NCI-H1417 (cell line): ENCODE results near the gene MYL11.

Source experiments
- DNase-seq, 3 experiments: peaks; one replicate each; lab custom pipeline; 2025; lab: John Stamatoyannopoulos, UW

Gene MYL11

DNA sequence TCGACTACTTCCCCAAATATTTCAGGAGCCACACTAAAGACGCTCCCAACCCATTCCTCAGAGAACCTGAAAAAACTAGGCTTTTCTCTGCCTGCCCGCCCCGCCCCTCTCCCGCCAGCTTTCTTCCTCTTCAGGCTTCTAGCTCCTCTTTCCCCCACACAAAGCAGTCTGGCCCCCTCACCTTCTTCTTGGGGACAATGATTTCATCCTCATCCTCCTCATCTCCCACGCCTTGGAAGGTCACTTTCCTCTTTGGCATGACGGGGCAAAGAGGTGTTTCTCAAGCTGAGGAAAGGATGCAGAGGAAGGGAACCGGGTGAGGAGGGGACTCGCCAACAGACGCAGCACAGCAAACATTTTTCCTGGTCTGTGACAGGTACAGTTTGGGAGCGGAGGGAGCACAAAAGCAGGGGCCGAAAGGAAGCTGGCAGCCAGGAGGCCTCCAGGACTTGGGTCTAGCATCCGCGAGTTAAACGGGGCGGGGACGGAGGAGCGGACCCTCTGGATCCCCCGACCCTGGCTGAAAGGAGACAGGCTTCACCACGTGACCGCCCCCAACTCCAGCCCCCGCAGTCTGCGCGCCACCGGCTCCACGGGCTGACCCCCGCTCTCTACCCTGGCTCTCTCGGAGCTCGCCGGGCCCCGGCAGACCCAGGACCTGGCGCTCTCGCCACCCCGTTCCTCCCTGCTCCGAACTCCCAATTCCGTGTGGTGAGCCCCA, 20.0 kb upstream of the MYL11 start:
- no peak for DNase-seq

GRCh38 chr16:30355144-30355953, 19.3 kb upstream of the MYL11 start, which contains the start of gene CD2BP2:
Gene CD2BP2 (minus strand): TSS chr16:30355308. CDS start chr16:30354681, 627 bp downstream.
- DNase-seq = peak; percentile 95 to 99 (median 97)

DNA sequence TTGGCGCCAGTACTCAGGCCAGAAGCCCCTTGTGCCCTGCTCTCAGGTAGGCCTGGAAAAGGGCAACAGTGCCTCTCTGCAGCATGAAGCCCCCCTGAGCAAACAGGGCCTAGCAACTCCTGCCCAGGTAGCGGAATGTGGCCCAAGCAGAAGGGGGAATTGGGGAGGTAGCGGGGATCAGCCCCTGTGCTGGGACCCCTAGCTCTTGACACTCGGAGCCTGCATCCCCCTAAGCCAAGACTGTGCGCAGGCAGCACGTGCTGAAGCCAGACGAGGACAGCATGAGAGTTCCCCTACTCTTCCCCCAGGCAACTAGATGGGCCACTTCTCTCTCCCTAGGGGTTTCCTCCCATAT, 18.7 kb upstream of the MYL11 start:
- peak in 1 of 3 experiments; percentile 58 for DNase-seq

- peak in 1 of 3 experiments; percentile 60 for DNase-seq
Observed at GRCh38 chr16:30356401-30357084, 18.1 kb upstream of the MYL11 start.

DNA sequence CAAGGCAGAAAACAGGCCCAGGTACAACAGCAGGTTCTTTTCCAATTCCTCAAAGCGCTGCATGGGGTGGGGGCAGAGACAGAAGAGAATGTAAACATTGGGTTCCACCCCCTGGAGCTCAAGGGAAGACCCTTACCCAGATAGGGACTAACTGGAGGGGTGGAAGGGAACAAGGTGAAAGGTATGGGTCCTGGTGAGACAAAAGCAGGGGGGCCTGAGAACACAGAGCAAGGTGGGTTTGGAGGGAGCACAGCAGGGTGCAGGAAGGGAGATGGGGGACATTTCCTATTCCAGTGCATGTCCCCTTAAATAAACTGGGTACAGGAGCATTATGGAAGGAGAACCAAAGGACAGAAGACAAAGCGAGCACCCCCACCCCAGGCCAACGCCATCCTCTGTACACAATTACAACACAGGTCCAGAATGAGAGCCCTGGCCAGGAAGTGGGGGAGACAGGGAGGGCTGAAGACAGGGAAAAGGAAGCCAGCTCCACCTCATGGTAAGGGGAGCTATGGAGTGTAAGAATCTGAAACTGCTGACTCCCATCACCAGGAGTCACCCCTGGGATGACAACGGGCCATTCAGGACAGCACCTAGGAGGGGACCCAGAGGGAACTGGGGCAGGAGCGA, 17.4 kb upstream of the MYL11 start:
- no peak for DNase-seq

DNA sequence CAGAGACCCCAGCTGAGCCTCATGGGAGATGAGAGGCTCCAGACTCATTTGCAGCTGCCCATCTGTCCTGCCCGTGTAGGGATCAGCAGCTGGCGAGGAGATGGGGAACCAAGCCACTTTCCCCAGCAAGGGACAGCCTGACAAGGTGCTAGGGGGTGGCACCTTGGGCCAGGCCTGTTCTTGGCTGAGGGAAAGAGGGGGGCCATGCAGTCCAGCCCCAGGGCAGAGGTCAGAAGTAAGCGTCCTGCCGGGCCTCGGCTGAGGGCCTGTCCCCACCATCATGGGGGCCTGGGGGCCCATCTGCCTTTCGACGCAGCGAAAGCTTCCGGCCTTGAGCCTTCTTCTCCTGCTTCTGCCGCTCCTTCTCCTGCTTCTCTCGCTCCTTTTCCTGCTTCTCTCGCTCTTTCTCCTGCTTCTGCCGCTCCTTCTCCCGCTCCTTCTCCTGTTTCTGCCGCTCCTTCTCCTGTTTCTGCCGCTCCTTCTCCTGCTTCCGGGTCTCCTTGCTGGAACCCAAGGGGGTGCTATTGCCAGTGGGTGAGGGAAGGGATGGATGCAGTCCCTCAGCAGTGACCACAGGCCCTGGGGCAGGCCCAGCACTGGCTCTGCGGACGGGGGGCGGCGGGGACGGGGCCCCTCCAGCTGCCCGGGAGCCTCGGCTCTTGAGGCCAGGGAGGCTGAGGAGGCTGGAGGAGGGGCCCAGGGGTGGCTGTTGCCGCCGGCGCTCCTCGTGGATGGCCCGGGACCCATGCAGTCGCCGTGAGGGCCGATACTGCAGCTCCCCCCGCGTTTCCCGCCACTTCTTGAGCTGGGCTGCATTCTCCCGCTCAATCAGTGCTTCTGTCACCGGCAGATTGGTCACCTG, 16.7 kb upstream of the MYL11 start:
- DNase-seq = no peak

GRCh38 chr16:30358577-30358936, 16.0 kb upstream of the MYL11 start:
- DNase-seq = no peak

DNA sequence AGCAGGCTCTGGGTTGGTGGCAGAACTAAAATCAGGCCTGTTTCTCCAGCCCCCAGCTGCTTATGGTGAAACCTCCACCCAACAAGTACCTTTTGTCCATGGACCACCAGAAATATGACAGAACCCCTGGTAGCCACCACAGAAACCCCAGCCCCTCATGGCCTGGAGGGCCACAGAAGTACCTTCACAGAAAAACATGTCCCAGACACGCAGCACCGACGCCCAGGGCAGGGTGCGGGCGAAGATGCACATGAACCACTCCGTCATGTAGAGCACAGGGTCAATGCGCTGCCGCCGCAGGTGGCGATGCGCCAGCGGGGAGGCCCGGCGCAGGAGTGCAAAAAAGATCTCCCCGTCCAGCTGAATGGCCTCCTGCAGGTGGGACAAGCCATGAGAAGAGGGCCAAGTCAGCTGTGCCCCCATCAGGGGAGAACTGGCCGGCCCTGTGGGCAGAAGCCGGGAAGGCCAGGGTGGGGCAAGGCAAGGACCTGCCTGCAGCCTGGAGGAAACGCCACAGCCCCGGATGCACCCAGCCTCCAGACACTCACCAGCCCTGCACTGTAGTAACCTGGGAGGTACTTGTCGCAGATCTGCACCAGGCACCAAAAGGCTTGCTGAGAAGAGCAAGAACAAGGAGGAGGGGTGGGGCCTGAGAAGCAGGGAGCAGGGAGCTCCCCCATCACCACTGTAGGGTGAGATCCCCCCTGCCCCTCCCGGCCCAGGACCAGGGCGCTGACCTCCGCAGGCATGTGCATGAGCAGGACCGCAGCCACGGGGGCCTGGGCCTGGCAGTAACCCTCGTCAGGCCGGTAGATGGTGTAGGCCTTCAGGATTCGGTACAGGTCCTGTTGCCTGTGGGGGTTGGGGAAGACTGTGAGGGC, 15.4 kb upstream of the MYL11 start:
- DNase-seq = no peak

DNA sequence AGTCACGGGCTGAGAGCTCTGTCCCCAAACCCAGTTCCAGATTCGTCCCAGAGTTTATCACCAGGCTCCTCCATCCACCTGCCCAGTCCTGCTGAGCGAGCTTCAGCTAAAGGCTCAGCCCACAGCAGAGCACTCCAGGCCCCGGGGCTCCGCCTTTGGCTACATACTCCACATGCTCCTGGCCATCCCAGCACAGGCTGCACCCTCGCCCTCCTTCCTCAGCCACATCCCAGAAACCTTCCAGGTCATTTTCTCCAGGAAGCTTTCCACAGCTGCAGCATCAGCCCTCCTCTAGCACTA, 14.8 kb upstream of the MYL11 start:
- DNase-seq = no peak

GRCh38 chr16:30361180-30361579, 13.4 kb upstream of the MYL11 start:
- no peak for DNase-seq

GRCh38 chr16:30365200-30365599, 9.4 kb upstream of the MYL11 start:
- DNase-seq = no peak

DNA sequence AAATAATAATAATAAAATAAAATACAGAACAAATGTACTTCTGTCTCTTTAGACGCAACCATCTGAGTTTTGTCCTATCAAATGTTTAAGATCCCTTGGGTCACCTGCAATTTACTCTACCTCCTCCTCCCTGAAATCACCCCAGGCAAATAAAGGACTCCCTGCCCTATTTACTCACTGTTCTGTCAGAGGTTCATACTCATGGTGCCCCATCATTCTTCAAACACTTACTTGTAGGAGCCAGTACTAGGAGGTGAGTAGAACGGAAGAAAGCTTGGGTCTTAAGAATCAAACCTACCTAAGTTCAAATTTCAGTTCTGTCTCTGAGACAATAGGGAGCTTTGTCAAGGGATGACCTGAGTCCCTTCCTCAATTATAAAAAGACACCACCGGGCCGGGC, 8.1 kb upstream of the MYL11 start:
- DNase-seq = no peak

DNA sequence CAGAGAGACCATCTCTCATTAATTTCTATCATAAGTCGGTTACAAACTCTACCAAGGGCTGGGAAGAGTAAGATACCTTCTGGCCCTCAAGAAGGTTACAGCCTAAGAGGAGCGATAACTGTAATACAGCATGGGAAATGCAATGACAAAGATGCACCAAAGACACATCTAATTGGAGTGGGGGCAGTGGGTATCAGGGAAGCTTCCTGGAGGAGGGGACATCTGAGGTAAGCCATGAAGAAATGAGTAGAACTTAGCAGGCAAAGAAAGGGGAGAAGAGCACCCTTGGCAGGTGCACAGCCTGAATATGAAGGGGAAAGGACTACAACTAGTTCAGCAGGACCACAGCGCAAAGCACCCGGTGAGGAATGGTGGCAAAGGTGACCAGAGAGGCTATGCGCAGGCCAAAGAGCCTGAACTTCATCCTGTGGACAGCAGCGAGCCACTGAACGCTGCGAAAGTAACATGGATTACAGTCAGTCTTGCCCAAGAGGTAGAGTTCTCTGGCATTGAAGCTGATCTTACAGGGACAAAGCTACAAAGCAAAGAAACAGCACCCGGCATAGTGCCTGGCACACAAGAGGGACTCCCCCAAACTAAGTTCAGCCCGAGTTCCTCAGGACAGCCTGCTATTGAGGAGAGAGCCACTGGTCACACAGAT, 7.1 kb upstream of the MYL11 start:
- DNase-seq = no peak

GRCh38 chr16:30368122-30368791, 6.3 kb upstream of the MYL11 start:
- peak in 1 of 3 experiments; percentile 30 for DNase-seq

DNA sequence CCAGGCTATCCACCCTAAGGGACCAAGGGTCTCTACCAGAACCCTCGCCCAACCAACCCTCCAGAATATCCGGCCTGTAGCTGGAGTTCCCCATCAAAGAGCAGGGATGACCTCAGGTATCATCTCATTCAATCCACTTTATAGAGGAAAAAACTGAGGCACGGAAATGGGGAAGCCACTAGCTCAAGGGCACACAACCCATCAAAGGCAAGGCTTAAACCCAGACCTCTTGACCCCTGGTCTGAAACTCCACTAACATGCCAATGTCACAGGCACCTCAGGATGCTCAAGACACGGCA, 5.9 kb upstream of the MYL11 start:
- DNase-seq = no peak

DNA sequence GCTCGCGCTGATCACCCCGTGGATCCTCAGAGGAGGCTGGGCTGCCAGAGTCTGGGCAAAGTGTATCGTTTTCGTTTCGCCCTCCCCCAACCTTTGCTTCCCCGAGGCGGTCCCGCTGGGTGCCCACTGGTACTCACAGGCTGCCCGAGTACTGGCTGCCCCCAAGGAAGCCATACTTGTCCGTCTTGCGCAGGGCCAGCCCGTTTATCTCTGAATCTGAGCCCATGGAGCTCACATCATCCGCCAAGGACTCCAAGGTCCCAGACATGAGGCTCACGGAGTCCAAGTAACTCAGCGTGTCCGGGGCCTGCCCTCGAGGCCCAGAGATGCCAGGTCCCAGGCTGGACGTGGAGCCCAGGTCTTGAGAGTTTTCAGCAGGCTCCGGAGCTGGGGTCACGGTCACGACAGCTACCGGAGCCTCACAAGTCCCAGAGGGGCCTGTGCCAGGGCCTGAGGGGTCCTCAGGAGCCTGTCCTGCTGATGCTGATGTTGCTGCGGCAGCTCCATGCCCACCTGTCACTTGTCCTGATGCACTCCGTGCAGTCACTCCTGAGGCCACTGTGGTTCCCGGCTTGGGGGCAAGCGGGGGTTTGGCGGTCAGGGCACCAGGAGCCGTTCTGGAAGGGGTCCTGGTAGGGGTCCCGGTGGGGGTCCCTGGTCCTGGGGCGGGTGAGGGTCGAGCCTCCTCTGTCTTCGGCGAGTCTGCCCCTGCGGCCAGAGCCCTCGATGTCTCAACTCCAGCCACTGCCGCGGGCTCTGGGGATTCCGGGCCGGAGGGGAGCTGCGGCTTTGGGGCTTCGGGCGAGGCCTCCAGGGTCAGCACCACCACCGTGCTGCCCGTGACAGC, 5.3 kb upstream of the MYL11 start:
- DNase-seq = peak in 2 of 3 experiments; percentile 47

GRCh38 chr16:30369938-30370455, 4.6 kb upstream of the MYL11 start:
- DNase-seq = no peak

- peak; percentile 99 to 100 (median 100) for DNase-seq
Observed at GRCh38 chr16:30370456-30371247, 4.0 kb upstream of the MYL11 start, which contains the start of gene TBC1D10B. Gene TBC1D10B (minus strand): TSS chr16:30370494. CDS start chr16:30370183, 311 bp downstream.
